GM19043 (cell line): ENCODE results near the gene FRK.
"Not testable (repeated sequence)": the region's sequence is repeated elsewhere in the genome, so short reads cannot be mapped to it uniquely, and the experiment has no call there.

Experiments
- ATAC-seq: cut with Tn5 transposase; IDR thresholded peaks from one replicate; pipeline ENCODE4 v1.9.1; 2021; ENCODE audit warnings: low read depth; ENCODE audit not compliant: unreplicated experiment

Gene FRK

GRCh38 chr6:115954740-115955139 lies 106.0 kb downstream of the FRK start:
- ATAC-seq = no peak

GRCh38 chr6:115948751-115949150 lies 111.9 kb downstream of the FRK start:
- ATAC-seq = no peak

DNA sequence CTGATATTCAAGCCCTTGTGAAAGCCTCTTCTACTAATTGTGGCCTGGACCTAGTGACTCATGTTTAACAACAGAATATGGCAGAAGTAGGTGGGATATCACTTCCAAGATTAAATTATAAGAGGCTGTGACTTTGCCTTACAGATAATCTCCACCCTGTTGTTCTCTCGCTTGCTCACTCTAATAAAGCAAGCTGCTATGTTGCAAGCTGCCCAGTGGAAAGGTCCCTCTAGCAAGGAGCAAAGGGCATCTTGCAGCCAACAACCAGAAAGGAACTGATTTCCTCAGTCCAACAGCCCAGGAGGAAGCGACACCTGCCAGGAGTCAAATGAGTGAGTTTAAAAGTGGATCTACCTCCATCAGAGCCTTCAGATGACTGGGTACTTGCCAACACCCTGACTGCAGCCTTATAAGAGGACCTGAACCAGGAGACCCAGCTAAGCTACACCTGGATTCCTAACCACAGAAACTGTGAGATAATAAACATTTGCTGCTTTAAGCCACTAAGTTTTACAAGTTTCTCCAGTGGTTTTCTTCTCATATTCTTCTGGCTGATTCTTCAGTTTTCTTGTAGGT lies 112.6 kb downstream of the FRK start:
- ATAC-seq = no peak

DNA sequence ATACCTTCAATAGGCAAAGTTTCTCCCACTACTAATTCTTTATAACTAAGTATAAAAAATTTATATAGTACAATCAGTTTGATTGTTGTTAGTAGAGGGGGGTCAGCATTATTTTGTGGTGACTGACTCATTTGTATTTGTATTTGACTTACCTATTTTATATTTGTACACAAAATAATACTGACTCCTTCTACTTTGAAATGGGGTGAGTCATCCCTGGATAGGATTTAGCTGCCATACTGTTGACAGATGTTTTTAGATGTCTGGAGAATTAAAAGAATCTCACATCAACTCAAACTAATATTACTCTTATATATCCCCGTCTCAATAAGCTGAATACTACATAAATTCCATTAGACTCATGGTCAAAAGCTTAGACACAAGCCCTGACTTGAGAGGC lies 114.9 kb downstream of the FRK start:
- no peak for ATAC-seq

GRCh38 chr6:115945306-115945705 lies 115.4 kb downstream of the FRK start:
- no peak for ATAC-seq

DNA sequence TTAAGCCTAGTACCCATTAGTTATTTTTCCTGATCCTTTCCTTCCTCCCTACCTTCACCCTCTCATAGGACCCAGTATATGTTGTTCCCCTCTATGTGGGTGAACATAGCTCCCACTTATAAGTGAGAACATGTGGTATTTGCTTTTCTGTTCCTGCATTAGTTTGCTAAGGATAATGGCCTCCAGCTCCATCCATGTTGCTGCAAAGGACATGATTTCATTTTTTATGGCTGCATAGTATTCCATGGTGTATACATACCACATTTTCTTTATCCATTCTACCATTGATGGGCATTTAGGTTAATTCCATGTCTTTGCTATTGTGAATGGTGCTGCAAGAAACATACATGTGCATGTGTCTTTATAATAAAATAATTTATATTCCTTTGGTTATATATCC lies 115.9 kb downstream of the FRK start:
- ATAC-seq = not testable (repeated sequence)

DNA sequence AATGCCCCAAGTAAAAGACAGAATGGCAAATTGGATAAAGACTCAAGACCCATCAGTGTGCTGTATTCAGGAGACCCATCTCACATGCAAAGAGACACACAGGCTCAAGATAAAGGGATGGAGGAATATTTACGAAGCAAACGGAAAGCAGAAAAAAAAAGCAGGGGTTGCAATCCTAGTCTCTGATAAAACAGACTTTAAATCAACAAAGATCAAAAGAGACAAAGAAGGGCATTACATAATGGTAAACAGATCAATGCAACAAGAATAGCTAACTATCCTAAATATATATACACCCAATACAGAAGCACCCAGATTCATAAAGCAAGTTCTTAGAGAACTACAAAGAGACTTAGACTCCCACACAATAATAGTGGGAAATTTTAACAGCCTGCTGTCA lies 123.2 kb downstream of the FRK start:
- not testable (repeated sequence) for ATAC-seq

DNA sequence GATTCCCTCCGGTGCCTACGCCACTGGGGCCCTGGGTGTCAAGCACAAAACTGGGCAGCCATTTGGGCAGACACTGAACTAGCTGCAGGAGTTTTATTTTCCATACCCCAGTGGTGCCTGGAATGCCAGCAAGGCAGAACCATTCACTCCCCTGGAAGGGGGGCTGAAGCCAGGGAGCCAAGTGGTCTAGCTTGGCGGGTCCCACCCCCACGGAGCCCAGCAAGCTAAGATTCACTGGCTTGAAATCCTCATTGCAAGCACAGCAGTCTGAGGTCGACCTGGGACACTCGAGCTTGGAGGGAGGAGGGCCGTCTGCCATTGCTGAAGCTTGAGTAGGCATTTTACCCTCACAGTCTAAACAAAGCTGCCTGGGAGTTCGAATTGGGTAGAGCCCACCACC lies 125.3 kb downstream of the FRK start:
- ATAC-seq = no peak

GRCh38 chr6:115934829-115935228 lies 125.9 kb downstream of the FRK start:
- ATAC-seq = no peak

- ATAC-seq = no peak
Observed at GRCh38 chr6:115934145-115934544, 126.5 kb downstream of the FRK start.

DNA sequence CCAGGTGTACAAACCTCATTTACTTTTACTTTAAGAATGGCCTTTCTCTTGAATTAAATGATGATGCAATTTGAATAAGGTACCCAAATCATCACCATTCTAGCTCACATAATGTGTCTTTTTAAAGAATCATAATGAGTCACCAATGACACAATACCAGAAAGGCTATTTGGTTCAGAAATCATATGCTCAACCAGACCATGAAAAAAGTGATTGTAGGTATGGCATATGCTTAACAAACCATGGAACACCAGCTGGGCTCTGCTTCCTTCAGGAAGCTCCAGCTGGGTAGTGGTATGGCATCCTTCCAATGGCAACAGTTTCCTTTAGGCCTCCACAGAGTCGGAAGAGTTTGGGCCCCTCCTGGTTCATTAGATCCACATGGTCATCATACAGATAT lies 128.2 kb downstream of the FRK start:
- ATAC-seq = no peak

- not testable (repeated sequence) for ATAC-seq
Observed at GRCh38 chr6:115928000-115928399, 132.7 kb downstream of the FRK start.

DNA sequence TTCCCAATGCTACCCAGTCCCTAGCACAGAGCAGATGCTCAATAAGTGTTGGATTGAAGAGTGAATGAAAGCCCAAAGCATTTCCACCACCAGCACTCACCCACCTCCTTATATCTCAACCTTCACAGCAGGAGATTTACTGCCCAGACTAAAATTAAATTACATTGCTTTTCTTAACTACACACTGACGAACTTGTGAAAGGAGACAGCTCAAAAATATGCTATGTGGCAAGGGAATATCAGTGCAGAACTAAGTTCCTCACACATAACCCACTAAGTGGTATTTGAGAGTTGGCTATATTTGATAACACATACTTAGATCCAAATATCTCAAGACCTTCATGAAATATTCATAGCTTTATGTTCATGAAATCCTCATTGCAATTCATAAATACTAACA lies 137.7 kb downstream of the FRK start:
- no peak for ATAC-seq

GRCh38 chr6:115914098-115914497 lies 146.6 kb downstream of the FRK start:
- no peak for ATAC-seq

DNA sequence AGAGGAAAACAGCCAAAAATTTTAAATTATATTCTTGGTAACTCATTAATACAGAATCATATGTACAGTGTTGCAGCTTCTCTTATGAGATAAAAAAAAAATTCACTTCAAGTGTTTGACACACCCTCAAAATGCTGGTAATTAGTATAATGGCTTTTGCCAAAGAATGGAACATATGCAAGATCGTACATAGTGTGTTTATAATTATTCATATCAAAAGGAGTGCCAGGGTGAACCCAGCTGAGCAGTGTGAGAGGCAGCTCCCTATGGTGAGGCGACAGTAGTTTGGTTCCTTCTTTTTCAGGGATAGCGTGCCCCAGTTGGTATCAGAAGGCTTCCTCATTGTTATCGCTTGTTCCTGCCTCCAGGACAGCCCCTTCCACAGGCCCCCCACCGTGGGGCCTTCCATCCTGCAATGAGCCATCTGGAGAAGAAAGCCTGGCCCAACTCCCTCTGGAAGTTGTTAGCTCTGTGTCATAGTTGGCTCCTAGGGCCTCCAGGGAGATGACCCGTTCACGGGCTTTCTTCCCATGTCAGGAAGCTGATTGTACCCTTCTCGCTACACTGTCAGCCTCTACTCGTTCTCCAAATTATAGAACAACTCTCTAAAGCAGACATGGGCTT lies 150.7 kb downstream of the FRK start:
- ATAC-seq = no peak

- ATAC-seq = no peak
Observed at GRCh38 chr6:115908906-115909559, 151.7 kb downstream of the FRK start.

DNA sequence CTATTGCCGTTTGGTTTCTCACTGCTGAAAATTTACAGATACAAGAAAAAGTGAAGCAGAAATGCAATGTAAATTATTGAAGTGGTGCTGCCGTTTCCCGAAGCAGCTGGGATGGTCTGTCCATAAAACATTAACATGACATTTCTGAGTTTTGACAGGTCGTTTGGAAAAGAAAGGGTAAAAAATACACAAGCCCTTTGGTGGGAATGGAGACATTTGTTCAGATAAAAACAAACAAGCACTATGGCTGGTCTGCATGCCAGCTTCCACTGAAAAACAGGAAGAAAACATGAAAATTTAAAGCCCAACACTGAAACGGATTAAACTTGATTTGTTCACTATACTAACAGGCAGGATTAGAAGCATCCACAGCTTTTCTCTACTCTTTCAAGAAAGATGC lies 155.2 kb downstream of the FRK start:
- no peak for ATAC-seq

GRCh38 chr6:115902436-115902835 lies 158.3 kb downstream of the FRK start:
- ATAC-seq = no peak

- ATAC-seq = no peak
Observed at GRCh38 chr6:115901896-115902295, 158.8 kb downstream of the FRK start.

- ATAC-seq = no peak
Observed at GRCh38 chr6:115899730-115900282, 160.9 kb downstream of the FRK start.

DNA sequence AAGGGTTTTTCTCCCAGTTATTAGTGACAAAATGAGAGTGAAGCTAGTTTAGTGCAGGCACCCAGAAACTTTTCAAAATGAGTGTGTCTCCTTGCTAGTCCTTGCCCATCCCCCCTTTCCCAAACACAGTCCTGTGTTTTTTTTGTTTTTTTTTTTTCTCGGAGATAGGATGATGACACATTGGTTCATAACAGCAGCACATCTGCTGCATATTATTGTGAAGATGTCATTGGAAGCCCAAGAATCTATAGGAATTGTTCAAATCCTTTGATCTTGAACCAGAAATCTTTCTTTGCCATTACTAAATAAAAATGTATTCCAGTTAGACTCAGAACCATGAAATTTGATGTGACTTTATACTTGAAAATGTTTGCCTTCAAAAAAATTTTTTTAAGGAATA lies 162.4 kb downstream of the FRK start:
- no peak for ATAC-seq

DNA sequence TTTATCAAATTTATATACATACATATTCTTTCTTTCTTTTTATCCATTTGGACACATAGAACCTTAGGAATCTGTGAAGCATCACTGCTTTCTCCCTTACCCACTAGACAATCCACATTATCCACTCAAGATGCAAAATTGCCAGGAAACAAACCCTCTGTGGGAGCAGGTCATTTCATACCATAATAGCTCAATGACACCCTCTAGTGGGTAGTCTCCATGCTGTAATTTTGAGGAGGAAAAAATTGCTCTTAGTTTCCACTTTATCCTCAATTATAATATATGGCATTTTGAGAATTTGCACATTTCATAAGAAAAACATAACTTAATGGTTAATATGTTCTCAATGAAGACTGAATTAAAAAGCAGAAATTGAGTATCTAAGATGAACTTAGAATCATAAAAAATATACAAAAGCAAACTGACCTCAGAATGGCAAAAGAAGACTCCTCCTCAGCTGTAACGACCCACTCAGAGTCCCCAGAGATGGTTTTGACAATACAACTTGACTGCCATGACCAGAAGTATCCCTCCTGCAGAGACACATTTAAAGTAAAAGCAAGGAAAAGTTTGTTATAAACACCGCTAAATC lies 164.1 kb downstream of the FRK start:
- peak; percentile 35 for ATAC-seq
